Measurements from ENCODE around the gene TSPAN31. TPM values are rescaled to one million over a fixed set of nuclear protein-coding genes. Genes with fewer than 3 reads are reported as not detected.
A peak's percentile ranks its signal among the peaks of the same experiment; 100 is the strongest.

The TSPAN31 gene
- total RNA-seq, 1 donor from 2014 or later: 61.3 TPM

- H3K9me3 Mint-ChIP-seq: no peaks in the 10 kb centered on the region
- Histone ChIP-seq H3K27ac (no peak within 1 kb of the TSS), H3K9me3 (ENCODE audit: low read depth) (no peaks in the 10 kb centered on the region), H3K4me3 (peak within 1 kb of the TSS; percentile 80), H4K20me1 (ENCODE audit: low read depth) (peaks cover 39% of the 10 kb centered on the region), H2AFZ (replicated peaks) (no peak within 1 kb of the TSS), H3K79me2 (ENCODE audit: low read depth) (no peaks in the 10 kb centered on the region), H3K9ac (no peak within 1 kb of the TSS), H3K27me3 (peaks cover 100% of the 10 kb centered on the region), H3K4me1 (peaks cover 24% of the 10 kb centered on the region), H3F3A (ENCODE audit: low read depth) (peaks cover 35% of the 10 kb centered on the region), H3K4me2 (peak within 1 kb of the TSS; percentile 98), H3K36me3 (no peaks in the 10 kb centered on the region)
- DNase-seq (ENCODE audit: low spot score): peak; percentile 80
- H3K27me3 Mint-ChIP-seq (ENCODE audit: insufficient read depth, low read depth): peaks cover 37% of the 10 kb centered on the region
- H3K4me3 Mint-ChIP-seq: peak within 1 kb of the TSS; percentile 92
- TF ChIP-seq EZH2 (IDR thresholded peaks at IDR 0.05): no peak
- TF ChIP-seq EZH2phosphoT487 (IDR thresholded peaks at IDR 0.05): no peak
- TF ChIP-seq CTCF (IDR thresholded peaks at IDR 0.05): no peak
- H3K4me1 Mint-ChIP-seq: peaks cover 49% of the 10 kb centered on the region
- H3K36me3 Mint-ChIP-seq: no peaks in the 10 kb centered on the region
- H3K27ac Mint-ChIP-seq: no peak within 1 kb of the TSS
Observed at GRCh38 chr12:57738661-57739237, 6.1 kb upstream of the TSPAN31 start, which contains the start of gene AGAP2. AGAP2 (minus strand) TSS chr12:57738742; CDS start chr12:57738246, 496 bp downstream.

GRCh38 chr12:57739387-57739786 is 5.5 kb upstream of the TSPAN31 start:
- Mint-ChIP-seq H3K27ac (no peak overlapping the region), H3K27me3 (ENCODE audit: insufficient read depth, low read depth) (peaks cover 35% of the 10 kb centered on the region), H3K36me3 (no peaks in the 10 kb centered on the region), H3K9me3 (no peaks in the 10 kb centered on the region), H3K4me3 (peak overlapping the region; percentile 92), H3K4me1 (peaks cover 51% of the 10 kb centered on the region)
- H4K20me1 ChIP-seq (ENCODE audit: low read depth): peaks cover 38% of the 10 kb centered on the region
- H3K4me1 ChIP-seq: peaks cover 24% of the 10 kb centered on the region
- no peaks in the 10 kb centered on the region for H3K36me3 ChIP-seq
- TF ChIP-seq EZH2 (IDR thresholded peaks at IDR 0.05) (no peak), EZH2phosphoT487 (IDR thresholded peaks at IDR 0.05) (no peak), CTCF (IDR thresholded peaks at IDR 0.05) (no peak)
- peak overlapping the region; percentile 98 for H3K4me2 ChIP-seq
- DNase-seq (ENCODE audit: low spot score): peak; percentile 21
- H3K27ac ChIP-seq: no peak overlapping the region
- no peak overlapping the region for H2AFZ ChIP-seq (replicated peaks)
- no peak overlapping the region for H3K9ac ChIP-seq
- H3K27me3 ChIP-seq: peaks cover 95% of the 10 kb centered on the region
- H3K9me3 ChIP-seq (ENCODE audit: low read depth): no peaks in the 10 kb centered on the region
- H3K4me3 ChIP-seq: peak overlapping the region; percentile 80
- no peaks in the 10 kb centered on the region for H3K79me2 ChIP-seq (ENCODE audit: low read depth)
- H3F3A ChIP-seq (ENCODE audit: low read depth): peaks cover 42% of the 10 kb centered on the region

- no peak overlapping the region for H2AFZ ChIP-seq (replicated peaks)
- DNase-seq (ENCODE audit: low spot score): peak; percentile 23
- Mint-ChIP-seq H3K27me3 (ENCODE audit: insufficient read depth, low read depth) (peaks cover 30% of the 10 kb centered on the region), H3K4me3 (peak overlapping the region; percentile 92), H3K4me1 (peaks cover 46% of the 10 kb centered on the region), H3K27ac (no peak overlapping the region), H3K36me3 (no peaks in the 10 kb centered on the region), H3K9me3 (no peaks in the 10 kb centered on the region)
- peaks cover 89% of the 10 kb centered on the region for H3K27me3 ChIP-seq
- H4K20me1 ChIP-seq (ENCODE audit: low read depth): peaks cover 31% of the 10 kb centered on the region
- H3K4me3 ChIP-seq: no peak overlapping the region
- H3K4me2 ChIP-seq: peak overlapping the region; percentile 0
- peaks cover 24% of the 10 kb centered on the region for H3K4me1 ChIP-seq
- no peak overlapping the region for H3K27ac ChIP-seq
- no peaks in the 10 kb centered on the region for H3K9me3 ChIP-seq (ENCODE audit: low read depth)
- no peaks in the 10 kb centered on the region for H3K79me2 ChIP-seq (ENCODE audit: low read depth)
- TF ChIP-seq CTCF (IDR thresholded peaks at IDR 0.05) (no peak), EZH2 (IDR thresholded peaks at IDR 0.05) (no peak)
- no peaks in the 10 kb centered on the region for H3K36me3 ChIP-seq
- no peak overlapping the region for H3K9ac ChIP-seq
- H3F3A ChIP-seq (ENCODE audit: low read depth): peaks cover 48% of the 10 kb centered on the region
Observed at GRCh38 chr12:57739914-57740538, 4.8 kb upstream of the TSPAN31 start.

All from neural progenitor cell (in vitro differentiated cells).